Peyer's patch (tissue), 4 donors: ENCODE results near the gene FAM167B. TPM values are rescaled to one million over a fixed set of nuclear protein-coding genes. Genes with fewer than 3 reads are reported as not detected.

Experiments
- DNase-seq, 3 donors: peaks; one replicate each; pipeline ENCODE4 v3.0.0-alpha.2; 2017 to 2019
- H3K27ac ChIP-seq, 4 donors: fragments of 200-600 bp; sonication (generic); one replicate each; pipeline ENCODE4 v1.5.1; 2016 to 2019
- H3K27me3 ChIP-seq, 2 donors: fragments of 200-600 bp; sonication (generic); one replicate each; pipeline ENCODE4 v1.5.1; 2019
- H3K36me3 ChIP-seq, 3 donors: fragments of 200-600 bp; sonication (generic); one replicate each; pipeline ENCODE4 v1.5.1; 2016 to 2019
- H3K4me1 ChIP-seq, 4 donors: fragments of 200-600 bp; sonication (generic); one replicate each; pipeline ENCODE4 v1.5.1; 2016 to 2019
- H3K4me3 ChIP-seq, 4 donors: fragments of 200-600 bp; sonication (generic); 1 replicate in 3 of 4; 2 replicates in 1 of 4; pipeline ENCODE4 v1.5.1; 2016 to 2019; ENCODE audit warnings: mild to moderate bottlenecking in 1 of 4
- H3K9me3 ChIP-seq, 4 donors: fragments of 200-600 bp; sonication (generic); one replicate each; pipeline ENCODE4 v1.5.1; 2016 to 2019; ENCODE audit warnings: mild to moderate bottlenecking in 1 of 4
- CTCF ChIP-seq, 6 experiments: fragments of 450-650 bp in 4 of 6; fragments of 200-600 bp in 2 of 6; sonication (generic) in 1 of 6; IDR thresholded peaks; one replicate each; pipeline ENCODE4 v1.5.1; 2017 to 2019; ENCODE audit warnings: antibody characterized with exemption in 6 of 6, mild to moderate bottlenecking in 3 of 6, moderate library complexity in 1 of 6
- POLR2A ChIP-seq, 2 donors: fragments of 450-650 bp; IDR thresholded peaks; one replicate each; pipeline ENCODE4 v1.5.1; 2017; ENCODE audit warnings: antibody characterized with exemption in 2 of 2, mild to moderate bottlenecking in 2 of 2, moderate library complexity in 2 of 2
- total RNA-seq, 4 donors: library from RNA; depleted of rRNA; stranded (reverse); fragments of >200 nt; gene quantifications; one replicate each; pipeline ENCODE4 v1.1.0, GENCODE V29; 2016

Gene FAM167B
- total RNA-seq, 4 donors from 2014 or later, result 4.1 to 5.1 TPM; not detected in 2

- Histone ChIP-seq H3K27ac (peak overlapping the region; percentile 66 to 88 (median 78)), H3K4me3 (peak overlapping the region; percentile 63 to 76 (median 72))
Measured at GRCh38 chr1:32239790-32240139, 7.3 kb upstream of the FAM167B start.

GRCh38 chr1:32240140-32240951 is 6.7 kb upstream of the FAM167B start:
- H3K4me3 ChIP-seq, result peak overlapping the region; percentile 63 to 76 (median 72)
- no peaks in the 10 kb centered on the region for H3K9me3 ChIP-seq
- DNase-seq, result peak; percentile 77 to 92 (median 81)
- H3K36me3 ChIP-seq, result no peaks in the 10 kb centered on the region
- H3K27me3 ChIP-seq, result no peaks in the 10 kb centered on the region
- H3K27ac ChIP-seq, result peak overlapping the region; percentile 66 to 88 (median 78)
- peak; percentile 14 to 42 (median 24) for TF ChIP-seq CTCF (IDR thresholded peaks at IDR 0.05)
- TF ChIP-seq POLR2A (IDR thresholded peaks at IDR 0.05), result peak; percentile 12 to 59
- H3K4me1 ChIP-seq, result peaks cover 0 to 30% (median 5%) of the 10 kb centered on the region in 4 donors

More at GRCh38 chr1:32239790-32240139, 7.3 kb upstream of the FAM167B start:
- H3K36me3 ChIP-seq, result no peaks in the 10 kb centered on the region
- H3K4me1 ChIP-seq, result peaks cover 0 to 30% (median 5%) of the 10 kb centered on the region in 4 donors
- DNase-seq, result peak in 1 of 3 donors; percentile 52
- TF ChIP-seq CTCF (IDR thresholded peaks at IDR 0.05) (no peak), POLR2A (IDR thresholded peaks at IDR 0.05) (no peak)
- H3K9me3 ChIP-seq, result no peaks in the 10 kb centered on the region
- no peaks in the 10 kb centered on the region for H3K27me3 ChIP-seq

- no peaks in the 10 kb centered on the region for H3K36me3 ChIP-seq
- H3K9me3 ChIP-seq, result no peaks in the 10 kb centered on the region
- no peaks in the 10 kb centered on the region for H3K27me3 ChIP-seq
- peak overlapping the region; percentile 66 to 88 (median 78) for H3K27ac ChIP-seq
- TF ChIP-seq POLR2A (IDR thresholded peaks at IDR 0.05) (no peak), CTCF (IDR thresholded peaks at IDR 0.05) (no peak)
- peak; percentile 69 to 81 (median 74) for DNase-seq
- peaks cover 0 to 30% (median 5%) of the 10 kb centered on the region in 4 donors for H3K4me1 ChIP-seq
- H3K4me3 ChIP-seq, result peak overlapping the region; percentile 63 to 76 (median 72)
Measured at GRCh38 chr1:32241001-32241763, 5.8 kb upstream of the FAM167B start.

GRCh38 chr1:32242341-32242851 is 4.6 kb upstream of the FAM167B start:
- peaks cover 0 to 30% (median 6%) of the 10 kb centered on the region in 4 donors for H3K4me1 ChIP-seq
- H3K4me3 ChIP-seq, result no peak overlapping the region
- TF ChIP-seq POLR2A (IDR thresholded peaks at IDR 0.05), result no peak
- H3K9me3 ChIP-seq, result no peaks in the 10 kb centered on the region
- no peaks in the 10 kb centered on the region for H3K27me3 ChIP-seq
- H3K27ac ChIP-seq, result peak overlapping the region in 2 of 4 donors; percentile 31 to 52
- DNase-seq, result peak in 1 of 3 donors; percentile 67
- H3K36me3 ChIP-seq, result no peaks in the 10 kb centered on the region

- H3K4me3 ChIP-seq, result no peak overlapping the region
- peaks cover 0 to 42% (median 23%) of the 10 kb centered on the region in 4 donors for H3K4me1 ChIP-seq
- TF ChIP-seq POLR2A (IDR thresholded peaks at IDR 0.05) (no peak), CTCF (IDR thresholded peaks at IDR 0.05) (no peak)
- H3K27ac ChIP-seq, result peak overlapping the region; percentile 66 to 94 (median 85)
- no peaks in the 10 kb centered on the region for H3K9me3 ChIP-seq
- H3K27me3 ChIP-seq, result no peaks in the 10 kb centered on the region
- no peaks in the 10 kb centered on the region for H3K36me3 ChIP-seq
- DNase-seq, result no peak
Measured at GRCh38 chr1:32247452-32247851, 430 bp downstream of the FAM167B start.
